Ishikawa (cell line): ENCODE measurements around the gene SMPDL3A.

ENCODE experiments used
- TAF1 ChIP-seq: IDR thresholded peaks from 2 replicates; pipeline ENCODE4 v1.6.1; 2012; ENCODE audit warnings: low read depth, mild to moderate bottlenecking
- ZBTB7A ChIP-seq: IDR thresholded peaks from 2 replicates; pipeline ENCODE4 v1.6.1; 2012; ENCODE audit warnings: low read depth
- TF ChIP-seq, protein P1 (sequence below): IDR thresholded peaks from 2 replicates; pipeline ENCODE4 v1.6.1; 2012; ENCODE audit warnings: low read depth, mild to moderate bottlenecking

DNA sequence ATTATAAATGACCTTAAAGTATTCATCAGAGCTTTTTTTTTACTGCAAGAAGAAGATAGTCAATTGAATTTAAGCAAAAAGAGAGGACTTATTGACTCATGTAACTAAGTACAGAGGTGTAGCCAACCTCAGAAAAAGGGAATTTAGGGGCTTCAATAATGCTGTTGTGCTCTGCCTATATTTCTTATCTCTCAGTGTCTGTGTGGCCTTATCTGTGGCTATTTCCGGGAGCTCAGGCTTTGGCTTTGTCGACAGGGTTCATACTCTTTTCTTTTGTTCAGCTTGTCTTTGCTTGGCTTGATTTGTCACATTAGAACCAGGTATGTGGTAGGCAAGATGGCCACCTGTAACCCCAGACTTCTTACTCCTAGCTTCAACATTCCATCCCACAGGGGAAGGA lies 48.1 kb upstream of the SMPDL3A start:
- TF ChIP-seq ZBTB7A (no peak), TAF1 (no peak)
- TF ChIP-seq, protein P1, sequence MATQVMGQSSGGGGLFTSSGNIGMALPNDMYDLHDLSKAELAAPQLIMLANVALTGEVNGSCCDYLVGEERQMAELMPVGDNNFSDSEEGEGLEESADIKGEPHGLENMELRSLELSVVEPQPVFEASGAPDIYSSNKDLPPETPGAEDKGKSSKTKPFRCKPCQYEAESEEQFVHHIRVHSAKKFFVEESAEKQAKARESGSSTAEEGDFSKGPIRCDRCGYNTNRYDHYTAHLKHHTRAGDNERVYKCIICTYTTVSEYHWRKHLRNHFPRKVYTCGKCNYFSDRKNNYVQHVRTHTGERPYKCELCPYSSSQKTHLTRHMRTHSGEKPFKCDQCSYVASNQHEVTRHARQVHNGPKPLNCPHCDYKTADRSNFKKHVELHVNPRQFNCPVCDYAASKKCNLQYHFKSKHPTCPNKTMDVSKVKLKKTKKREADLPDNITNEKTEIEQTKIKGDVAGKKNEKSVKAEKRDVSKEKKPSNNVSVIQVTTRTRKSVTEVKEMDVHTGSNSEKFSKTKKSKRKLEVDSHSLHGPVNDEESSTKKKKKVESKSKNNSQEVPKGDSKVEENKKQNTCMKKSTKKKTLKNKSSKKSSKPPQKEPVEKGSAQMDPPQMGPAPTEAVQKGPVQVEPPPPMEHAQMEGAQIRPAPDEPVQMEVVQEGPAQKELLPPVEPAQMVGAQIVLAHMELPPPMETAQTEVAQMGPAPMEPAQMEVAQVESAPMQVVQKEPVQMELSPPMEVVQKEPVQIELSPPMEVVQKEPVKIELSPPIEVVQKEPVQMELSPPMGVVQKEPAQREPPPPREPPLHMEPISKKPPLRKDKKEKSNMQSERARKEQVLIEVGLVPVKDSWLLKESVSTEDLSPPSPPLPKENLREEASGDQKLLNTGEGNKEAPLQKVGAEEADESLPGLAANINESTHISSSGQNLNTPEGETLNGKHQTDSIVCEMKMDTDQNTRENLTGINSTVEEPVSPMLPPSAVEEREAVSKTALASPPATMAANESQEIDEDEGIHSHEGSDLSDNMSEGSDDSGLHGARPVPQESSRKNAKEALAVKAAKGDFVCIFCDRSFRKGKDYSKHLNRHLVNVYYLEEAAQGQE: no peak
